CD1c-positive myeloid dendritic cell (primary cell): ENCODE data around the gene ACOT7.

Experiments used
- DNase-seq: peaks from one replicate; pipeline ENCODE4 v3.0.0-alpha.2; 2016; ENCODE audit errors: extremely low spot score

Gene ACOT7

GRCh38 chr1:6316240-6317097 lies 77.1 kb downstream of the ACOT7 start:
- DNase-seq = no peak

- DNase-seq = no peak
These were observed 79.1 kb downstream of the ACOT7 start for GRCh38 chr1:6314503-6314902.

GRCh38 chr1:6313393-6314200 lies 80.0 kb downstream of the ACOT7 start:
- no peak for DNase-seq

- DNase-seq = no peak
These were observed 83.3 kb downstream of the ACOT7 start for GRCh38 chr1:6310116-6310848.

GRCh38 chr1:6309564-6309963 lies 84.0 kb downstream of the ACOT7 start:
- no peak for DNase-seq

- peak; percentile 14 for DNase-seq
These were observed 85.1 kb downstream of the ACOT7 start for GRCh38 chr1:6308449-6308848.

GRCh38 chr1:6307682-6308081 lies 85.9 kb downstream of the ACOT7 start:
- DNase-seq = peak; percentile 31

- DNase-seq = no peak
These were observed 86.5 kb downstream of the ACOT7 start for GRCh38 chr1:6307099-6307498.

- no peak for DNase-seq
These were observed 90.1 kb downstream of the ACOT7 start for GRCh38 chr1:6303397-6304012.

- no peak for DNase-seq
These were observed 91.0 kb downstream of the ACOT7 start for GRCh38 chr1:6302568-6302967.

GRCh38 chr1:6301526-6301925 lies 92.0 kb downstream of the ACOT7 start:
- no peak for DNase-seq

GRCh38 chr1:6300342-6301048 lies 93.1 kb downstream of the ACOT7 start:
- no peak for DNase-seq

- DNase-seq = no peak
These were observed 93.9 kb downstream of the ACOT7 start for GRCh38 chr1:6299557-6300165.

- no peak for DNase-seq
These were observed 94.6 kb downstream of the ACOT7 start for GRCh38 chr1:6298940-6299465.

- no peak for DNase-seq
These were observed 95.0 kb downstream of the ACOT7 start for GRCh38 chr1:6298530-6298929.

- no peak for DNase-seq
These were observed 97.7 kb downstream of the ACOT7 start for GRCh38 chr1:6295910-6296309.

- DNase-seq = no peak
These were observed 98.5 kb downstream of the ACOT7 start for GRCh38 chr1:6294890-6295556.

- no peak for DNase-seq
These were observed 99.3 kb downstream of the ACOT7 start for GRCh38 chr1:6294080-6294889.

- no peak for DNase-seq
These were observed 101.5 kb downstream of the ACOT7 start for GRCh38 chr1:6292102-6292501.
